Neural crest cell (in vitro differentiated cells): ENCODE measurements around the gene NSUN2. TPM values are rescaled to one million over a fixed set of nuclear protein-coding genes. Genes with fewer than 3 reads are reported as not detected.
"Not testable (repeated sequence)": the region's sequence is repeated elsewhere in the genome, so short reads cannot be mapped to it uniquely, and the experiment has no call there.

ENCODE experiments used
- DNase-seq: peaks from one replicate; pipeline ENCODE4 v3.0.0; 2021; ENCODE audit warnings: low read depth, mixed read lengths, low spot score
- H3K27ac Mint-ChIP-seq: one replicate; pipeline ENCODE4 v1.8.0; 2021; ENCODE audit warnings: mild to moderate bottlenecking, mixed read lengths; ENCODE audit not compliant: unreplicated experiment
- H3K27me3 Mint-ChIP-seq: 2 replicates; pipeline ENCODE4 v1.8.0; 2021; ENCODE audit warnings: low read depth, mild to moderate bottlenecking, mixed read lengths
- H3K36me3 Mint-ChIP-seq: 2 replicates; pipeline ENCODE4 v1.8.0; 2021; ENCODE audit warnings: low read depth, mild to moderate bottlenecking, mixed read lengths
- H3K4me1 Mint-ChIP-seq: 2 replicates; pipeline ENCODE4 v1.8.0; 2021; ENCODE audit warnings: mixed read lengths
- H3K4me3 Mint-ChIP-seq: one replicate; pipeline ENCODE4 v1.8.0; 2021; ENCODE audit warnings: mild to moderate bottlenecking, mixed read lengths
- H3K9me3 Mint-ChIP-seq: 2 replicates; pipeline ENCODE4 v1.8.0; 2021; ENCODE audit warnings: mixed read lengths
- total RNA-seq: library from RNA; stranded (reverse); gene quantifications from 2 replicates; pipeline ENCODE4 v1.2.1, GENCODE V29; 2021
- TF ChIP-seq, protein P1 (sequence below): fragments of 200-600 bp; sonication (generic); conservative IDR thresholded peaks from 2 replicates; pipeline ENCODE4 v1.5.0; 2021; ENCODE audit warnings: antibody characterized with exemption, mild to moderate bottlenecking

Gene NSUN2
- total RNA-seq, 1 donor from 2014 or later = 76.9 TPM

- no peak overlapping the region for H3K4me3 Mint-ChIP-seq
- H3K27me3 Mint-ChIP-seq = no peaks in the 10 kb centered on the region
- TF ChIP-seq, protein P1, sequence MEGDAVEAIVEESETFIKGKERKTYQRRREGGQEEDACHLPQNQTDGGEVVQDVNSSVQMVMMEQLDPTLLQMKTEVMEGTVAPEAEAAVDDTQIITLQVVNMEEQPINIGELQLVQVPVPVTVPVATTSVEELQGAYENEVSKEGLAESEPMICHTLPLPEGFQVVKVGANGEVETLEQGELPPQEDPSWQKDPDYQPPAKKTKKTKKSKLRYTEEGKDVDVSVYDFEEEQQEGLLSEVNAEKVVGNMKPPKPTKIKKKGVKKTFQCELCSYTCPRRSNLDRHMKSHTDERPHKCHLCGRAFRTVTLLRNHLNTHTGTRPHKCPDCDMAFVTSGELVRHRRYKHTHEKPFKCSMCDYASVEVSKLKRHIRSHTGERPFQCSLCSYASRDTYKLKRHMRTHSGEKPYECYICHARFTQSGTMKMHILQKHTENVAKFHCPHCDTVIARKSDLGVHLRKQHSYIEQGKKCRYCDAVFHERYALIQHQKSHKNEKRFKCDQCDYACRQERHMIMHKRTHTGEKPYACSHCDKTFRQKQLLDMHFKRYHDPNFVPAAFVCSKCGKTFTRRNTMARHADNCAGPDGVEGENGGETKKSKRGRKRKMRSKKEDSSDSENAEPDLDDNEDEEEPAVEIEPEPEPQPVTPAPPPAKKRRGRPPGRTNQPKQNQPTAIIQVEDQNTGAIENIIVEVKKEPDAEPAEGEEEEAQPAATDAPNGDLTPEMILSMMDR = no peak
- H3K27ac Mint-ChIP-seq = no peak overlapping the region
- peaks cover 26% of the 10 kb centered on the region for H3K36me3 Mint-ChIP-seq
- H3K4me1 Mint-ChIP-seq = no peaks in the 10 kb centered on the region
- H3K9me3 Mint-ChIP-seq = peaks cover 4% of the 10 kb centered on the region
- no peak for DNase-seq
Observed at GRCh38 chr5:6656680-6657079, 23.8 kb upstream of the NSUN2 start.

DNA sequence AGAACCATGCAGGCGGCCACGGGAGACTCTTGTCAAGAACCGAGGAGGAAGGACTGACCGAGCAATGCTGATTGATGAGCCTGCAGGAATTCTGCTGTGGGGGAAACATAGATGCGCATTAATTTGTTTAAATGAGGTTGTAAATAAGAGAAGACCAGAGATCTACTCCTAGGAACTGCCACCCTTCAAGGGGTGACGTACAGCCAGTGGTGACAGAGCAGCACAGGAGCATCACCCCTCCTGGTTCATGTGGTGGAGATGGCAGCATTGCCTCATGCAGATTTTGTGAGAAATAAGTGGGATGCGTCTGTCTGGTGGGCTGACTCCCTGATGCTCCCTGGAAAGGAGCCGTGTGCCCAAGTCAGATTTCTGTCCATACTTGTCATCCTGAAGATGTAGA is 22.6 kb upstream of the NSUN2 start:
- no peak overlapping the region for H3K4me3 Mint-ChIP-seq
- DNase-seq = no peak
- H3K27ac Mint-ChIP-seq = no peak overlapping the region
- peaks cover 26% of the 10 kb centered on the region for H3K36me3 Mint-ChIP-seq
- H3K4me1 Mint-ChIP-seq = no peaks in the 10 kb centered on the region
- TF ChIP-seq, protein P1 = no peak
- peaks cover 4% of the 10 kb centered on the region for H3K9me3 Mint-ChIP-seq
- H3K27me3 Mint-ChIP-seq = no peaks in the 10 kb centered on the region

- no peak for DNase-seq
- H3K36me3 Mint-ChIP-seq = peaks cover 29% of the 10 kb centered on the region
- no peaks in the 10 kb centered on the region for H3K27me3 Mint-ChIP-seq
- H3K4me1 Mint-ChIP-seq = no peaks in the 10 kb centered on the region
- H3K4me3 Mint-ChIP-seq = no peak overlapping the region
- peaks cover 7% of the 10 kb centered on the region for H3K9me3 Mint-ChIP-seq
- TF ChIP-seq, protein P1 = no peak
- no peak overlapping the region for H3K27ac Mint-ChIP-seq
Observed at GRCh38 chr5:6652025-6652424, 19.2 kb upstream of the NSUN2 start.

DNA sequence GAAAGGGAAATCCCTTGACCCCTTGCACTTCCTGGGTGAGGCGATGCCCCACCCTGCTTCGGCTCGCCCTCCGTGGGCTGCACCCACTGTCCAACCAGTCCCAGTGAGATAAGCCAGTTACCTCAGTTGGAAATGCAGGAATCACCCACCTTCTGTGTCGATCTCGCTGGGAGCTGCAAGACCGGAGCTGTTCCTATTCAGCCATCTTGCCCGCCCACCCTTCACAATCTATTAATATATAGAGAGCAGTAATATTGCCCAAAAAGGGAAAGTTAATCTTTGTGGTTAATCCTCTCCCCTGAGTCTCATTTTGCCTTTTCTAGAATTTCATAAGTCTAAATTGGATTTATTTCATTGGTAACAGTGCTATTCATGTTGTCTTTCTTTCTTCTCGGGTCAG is 16.8 kb upstream of the NSUN2 start:
- Mint-ChIP-seq H3K36me3 (peaks cover 18% of the 10 kb centered on the region), H3K4me1 (no peaks in the 10 kb centered on the region), H3K4me3 (no peak overlapping the region), H3K9me3 (peaks cover 2% of the 10 kb centered on the region), H3K27ac (no peak overlapping the region), H3K27me3 (no peaks in the 10 kb centered on the region)
- TF ChIP-seq, protein P1 = no peak
- DNase-seq = no peak

- Mint-ChIP-seq H3K9me3 (peaks cover 2% of the 10 kb centered on the region), H3K27me3 (no peaks in the 10 kb centered on the region), H3K27ac (no peak overlapping the region), H3K4me1 (no peaks in the 10 kb centered on the region), H3K36me3 (peaks cover 18% of the 10 kb centered on the region), H3K4me3 (no peak overlapping the region)
- no peak for DNase-seq
- TF ChIP-seq, protein P1 = no peak
Observed at GRCh38 chr5:6649186-6649585, 16.3 kb upstream of the NSUN2 start.

- not testable (repeated sequence) for H3K9me3 Mint-ChIP-seq, H3K27me3 Mint-ChIP-seq, DNase-seq, H3K4me3 Mint-ChIP-seq, H3K4me1 Mint-ChIP-seq, H3K27ac Mint-ChIP-seq
- H3K36me3 Mint-ChIP-seq = peaks cover 18% of the 10 kb centered on the region
Observed at GRCh38 chr5:6645571-6646362, 12.9 kb upstream of the NSUN2 start.
